ENCODE measurements around the gene KLHL29. TPM values are rescaled to one million over a fixed set of nuclear protein-coding genes. Genes with fewer than 3 reads are reported as not detected.

KLHL29 gene
- total RNA-seq, 1 donor, result 1.0 TPM

DNA sequence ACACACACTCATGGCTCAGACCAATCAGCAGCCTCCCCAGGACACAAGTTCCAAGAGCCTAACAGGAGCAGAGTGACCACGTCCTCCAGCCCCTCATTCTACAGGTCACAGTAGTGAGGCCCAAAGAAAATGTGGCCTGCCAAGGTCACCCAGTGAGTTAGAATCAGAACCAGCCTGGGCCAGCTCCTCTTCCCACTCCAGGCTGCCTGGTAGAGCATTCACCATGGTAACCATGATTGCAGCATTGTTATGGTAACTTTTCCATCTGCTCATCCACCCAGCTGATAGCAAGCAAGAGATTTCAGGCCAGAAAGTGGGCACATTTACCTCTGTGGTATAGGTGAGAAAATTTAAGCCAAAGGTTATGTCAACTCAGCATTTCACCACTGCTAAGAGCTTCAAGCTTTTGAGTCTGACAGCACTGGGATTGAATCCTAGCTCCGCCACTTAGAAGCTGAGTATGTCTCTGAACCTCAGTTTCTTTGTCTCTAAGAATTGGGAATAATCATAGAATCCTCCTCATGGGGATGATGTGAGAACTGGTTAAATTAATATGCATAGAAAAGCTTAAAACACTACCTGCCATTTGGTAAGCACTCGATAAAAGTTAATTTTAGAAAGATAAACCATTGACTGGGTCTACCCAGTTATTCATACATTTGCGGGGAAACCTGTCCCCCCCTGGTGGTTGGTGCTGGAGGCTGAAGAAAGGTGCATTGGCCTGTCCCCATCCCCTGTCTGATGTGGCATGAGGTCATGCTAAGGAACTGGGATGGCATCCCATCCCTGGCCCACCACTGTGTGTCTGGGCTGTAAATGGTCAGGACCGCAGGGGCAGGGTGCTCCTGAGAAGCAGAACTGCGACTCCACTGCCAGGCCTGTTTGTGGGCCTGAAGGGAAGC is 181.5 kb downstream of the KLHL29 start:
- Histone ChIP-seq H3K4me3 (ENCODE audit: low read length) (no peak overlapping the region), H3K27me3 (ENCODE audit: insufficient read depth, low read length) (no peaks in the 10 kb centered on the region), H3K4me1 (ENCODE audit: insufficient read depth, low read length) (no peaks in the 10 kb centered on the region)

DNA sequence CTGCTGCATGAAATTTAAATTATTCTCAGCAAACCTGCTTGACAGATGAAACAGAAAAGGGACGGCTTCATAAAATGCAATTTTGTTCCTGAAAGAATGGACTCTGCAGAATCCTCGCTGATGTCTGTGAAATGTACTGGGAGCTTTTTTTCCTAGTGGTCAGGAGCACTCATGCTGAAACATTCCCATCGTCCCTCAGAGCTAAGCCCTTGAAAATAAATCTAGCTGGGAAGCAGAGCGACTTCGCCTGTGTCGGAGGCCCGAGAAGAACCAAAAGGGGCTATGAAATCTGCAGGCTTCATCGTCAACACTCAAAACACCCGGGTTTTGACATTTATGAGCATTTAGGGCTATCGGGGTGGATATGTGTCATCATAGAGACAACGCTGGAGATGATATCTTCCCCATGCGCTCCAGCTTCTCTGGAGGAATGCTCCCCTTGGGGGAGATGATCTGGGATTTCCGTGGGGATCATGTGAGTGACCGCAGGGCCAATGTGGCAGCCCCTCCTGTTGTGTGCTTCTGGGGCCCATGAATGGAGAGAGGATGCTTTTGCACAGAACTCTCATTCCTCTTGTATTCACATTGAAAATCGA is 182.3 kb downstream of the KLHL29 start:
- H3K27me3 ChIP-seq (ENCODE audit: insufficient read depth, low read length), result no peaks in the 10 kb centered on the region
- no peaks in the 10 kb centered on the region for H3K9me3 ChIP-seq (ENCODE audit: low read depth, low read length)
- no peaks in the 10 kb centered on the region for H3K4me1 ChIP-seq (ENCODE audit: insufficient read depth, low read length)
- no peak overlapping the region for H3K4me3 ChIP-seq (ENCODE audit: low read length)

More for the DNA sequence above, 181.5 kb downstream of the KLHL29 start:
- no peaks in the 10 kb centered on the region for H3K9me3 ChIP-seq (ENCODE audit: low read depth, low read length)

DNA sequence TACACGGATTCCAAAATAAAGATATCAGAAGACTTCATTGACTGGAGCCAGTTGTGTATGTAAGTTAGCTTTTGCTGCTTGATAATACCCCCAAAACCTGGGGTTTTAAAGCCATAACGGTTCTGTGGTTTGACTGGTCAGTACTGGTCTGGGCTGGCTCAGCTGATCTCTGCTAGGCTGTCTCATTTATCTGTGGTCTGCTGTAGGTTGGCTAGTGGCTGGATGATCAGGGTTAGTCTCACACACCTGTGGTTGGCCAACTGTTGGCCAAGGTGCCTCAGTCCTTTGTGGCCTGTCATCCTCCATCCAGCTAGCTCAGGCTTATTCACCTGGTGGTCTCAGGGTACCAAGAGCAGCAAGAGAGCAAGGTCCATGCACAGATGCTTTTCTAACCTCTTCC is 183.2 kb downstream of the KLHL29 start:
- H3K9me3 ChIP-seq (ENCODE audit: low read depth, low read length), result no peaks in the 10 kb centered on the region
- no peaks in the 10 kb centered on the region for H3K4me1 ChIP-seq (ENCODE audit: insufficient read depth, low read length)
- H3K27me3 ChIP-seq (ENCODE audit: insufficient read depth, low read length), result no peaks in the 10 kb centered on the region
- H3K4me3 ChIP-seq (ENCODE audit: low read length), result no peak overlapping the region

DNA sequence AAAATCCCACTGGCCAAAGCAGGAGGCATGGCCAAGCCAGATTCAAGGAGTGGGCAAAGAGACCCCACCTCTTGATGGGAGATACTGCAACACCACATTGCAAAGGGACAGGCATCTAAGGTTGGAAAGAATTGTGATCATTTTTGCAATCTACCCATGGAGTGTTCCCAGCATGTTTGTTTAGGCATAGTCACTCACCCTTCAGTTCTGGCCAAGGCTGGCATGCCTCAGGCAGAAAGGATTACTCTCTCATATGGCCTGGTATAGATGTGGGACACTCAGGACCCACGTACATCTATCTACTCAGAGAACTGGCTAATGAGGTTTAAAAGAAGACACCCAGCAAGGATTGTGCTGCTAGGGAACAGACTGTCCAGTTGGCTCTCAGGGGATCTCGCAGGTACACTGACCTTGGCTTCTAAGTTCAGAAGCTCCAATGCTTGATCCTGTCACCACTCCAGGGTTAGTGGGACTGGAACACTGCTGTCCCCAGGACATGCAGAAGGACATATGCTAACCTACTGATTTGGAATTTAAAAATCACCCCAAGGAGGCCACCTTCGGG is 183.7 kb downstream of the KLHL29 start:
- Histone ChIP-seq H3K4me3 (ENCODE audit: low read length) (no peak overlapping the region), H3K27me3 (ENCODE audit: insufficient read depth, low read length) (no peaks in the 10 kb centered on the region), H3K9me3 (ENCODE audit: low read depth, low read length) (no peaks in the 10 kb centered on the region), H3K4me1 (ENCODE audit: insufficient read depth, low read length) (no peaks in the 10 kb centered on the region)

DNA sequence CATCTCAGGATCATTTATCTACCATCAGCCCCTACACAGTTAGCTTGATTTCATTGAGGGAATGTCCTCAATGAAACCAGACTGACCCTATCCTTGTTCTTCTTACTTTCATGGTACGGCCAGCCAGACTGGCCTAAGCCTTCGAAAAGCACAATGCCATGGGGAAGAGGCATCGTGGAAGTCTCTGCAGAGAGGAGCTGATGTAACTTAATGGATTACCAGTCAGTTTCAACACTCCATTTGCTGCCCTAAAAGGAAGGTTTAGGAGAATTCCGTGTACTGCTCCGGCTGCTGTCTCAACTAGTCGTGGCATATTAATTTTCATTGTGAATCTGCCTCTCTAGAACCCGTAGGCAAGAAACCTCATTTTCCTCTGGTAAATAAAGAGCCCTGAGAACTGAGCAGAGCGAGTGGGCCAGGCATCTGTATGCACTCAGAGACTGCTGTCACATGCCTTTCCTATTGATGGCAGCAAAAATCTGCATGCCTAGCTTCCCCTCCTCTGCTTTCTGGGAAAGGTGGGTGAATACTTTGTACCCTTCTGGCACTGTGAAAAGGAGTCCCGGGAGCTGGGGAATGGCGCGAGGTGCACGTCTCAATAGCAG is 184.9 kb downstream of the KLHL29 start:
- Histone ChIP-seq H3K4me3 (ENCODE audit: low read length) (no peak overlapping the region), H3K4me1 (ENCODE audit: insufficient read depth, low read length) (no peaks in the 10 kb centered on the region), H3K9me3 (ENCODE audit: low read depth, low read length) (no peaks in the 10 kb centered on the region), H3K27me3 (ENCODE audit: insufficient read depth, low read length) (no peaks in the 10 kb centered on the region)

DNA sequence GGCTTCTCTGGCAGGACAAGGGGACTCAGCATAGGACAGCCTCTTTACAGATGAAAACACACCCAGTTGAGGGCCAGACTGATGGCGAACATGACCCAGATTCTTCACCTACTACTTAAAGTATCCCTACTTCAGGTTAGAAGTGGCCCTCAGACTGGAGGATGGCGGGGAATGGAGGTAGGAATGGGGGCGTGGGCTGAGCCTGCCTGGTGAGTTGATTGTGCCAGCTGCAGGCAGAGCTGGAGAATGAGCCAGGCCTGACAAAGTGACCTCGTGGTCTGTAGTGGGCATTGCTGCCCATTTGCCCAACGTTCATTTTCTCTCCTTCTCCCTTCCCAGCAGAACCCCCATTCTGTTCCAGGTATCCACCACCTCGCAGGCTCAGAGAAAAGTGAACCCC is 186.1 kb downstream of the KLHL29 start:
- H3K4me1 ChIP-seq (ENCODE audit: insufficient read depth, low read length), result no peaks in the 10 kb centered on the region
- no peaks in the 10 kb centered on the region for H3K9me3 ChIP-seq (ENCODE audit: low read depth, low read length)
- no peaks in the 10 kb centered on the region for H3K27me3 ChIP-seq (ENCODE audit: insufficient read depth, low read length)
- no peak overlapping the region for H3K4me3 ChIP-seq (ENCODE audit: low read length)

DNA sequence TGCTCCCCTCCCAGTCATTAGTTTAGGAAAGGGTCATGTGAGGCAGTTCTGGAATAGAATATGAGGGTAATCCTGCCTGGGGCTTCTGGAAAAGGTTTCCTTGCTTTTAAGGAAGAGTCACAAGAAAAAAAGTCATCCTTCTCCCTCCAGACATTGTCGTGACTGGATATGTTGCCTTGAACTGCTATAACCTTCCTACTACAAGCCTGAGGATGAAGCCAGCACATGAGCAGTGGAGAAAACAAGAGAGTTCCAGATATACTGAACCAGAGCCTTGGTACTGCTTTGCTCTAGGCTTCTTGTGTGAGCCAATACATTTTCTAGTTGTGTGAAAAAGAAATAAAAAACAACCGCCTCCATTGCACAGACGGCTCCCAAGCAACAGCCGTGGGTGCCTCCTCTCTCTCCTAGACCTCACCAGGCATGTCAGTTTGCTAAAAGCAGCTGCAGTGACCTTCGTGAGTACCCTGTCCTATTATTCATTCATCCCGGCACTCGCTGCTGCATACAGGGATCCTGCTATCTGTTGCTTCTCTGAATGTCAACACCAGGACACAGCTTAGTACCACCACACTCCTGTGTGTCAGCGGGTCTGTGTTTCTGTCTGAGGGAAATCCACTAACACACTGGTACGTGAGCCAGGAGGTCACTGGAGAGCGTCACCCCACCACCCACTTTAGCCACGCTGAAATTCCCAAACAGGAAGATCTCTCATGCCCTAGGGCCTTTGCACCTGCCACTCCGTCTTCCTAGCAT is 186.7 kb downstream of the KLHL29 start:
- Histone ChIP-seq H3K4me3 (ENCODE audit: low read length) (no peak overlapping the region), H3K9me3 (ENCODE audit: low read depth, low read length) (no peaks in the 10 kb centered on the region), H3K4me1 (ENCODE audit: insufficient read depth, low read length) (no peaks in the 10 kb centered on the region), H3K27me3 (ENCODE audit: insufficient read depth, low read length) (no peaks in the 10 kb centered on the region)

DNA sequence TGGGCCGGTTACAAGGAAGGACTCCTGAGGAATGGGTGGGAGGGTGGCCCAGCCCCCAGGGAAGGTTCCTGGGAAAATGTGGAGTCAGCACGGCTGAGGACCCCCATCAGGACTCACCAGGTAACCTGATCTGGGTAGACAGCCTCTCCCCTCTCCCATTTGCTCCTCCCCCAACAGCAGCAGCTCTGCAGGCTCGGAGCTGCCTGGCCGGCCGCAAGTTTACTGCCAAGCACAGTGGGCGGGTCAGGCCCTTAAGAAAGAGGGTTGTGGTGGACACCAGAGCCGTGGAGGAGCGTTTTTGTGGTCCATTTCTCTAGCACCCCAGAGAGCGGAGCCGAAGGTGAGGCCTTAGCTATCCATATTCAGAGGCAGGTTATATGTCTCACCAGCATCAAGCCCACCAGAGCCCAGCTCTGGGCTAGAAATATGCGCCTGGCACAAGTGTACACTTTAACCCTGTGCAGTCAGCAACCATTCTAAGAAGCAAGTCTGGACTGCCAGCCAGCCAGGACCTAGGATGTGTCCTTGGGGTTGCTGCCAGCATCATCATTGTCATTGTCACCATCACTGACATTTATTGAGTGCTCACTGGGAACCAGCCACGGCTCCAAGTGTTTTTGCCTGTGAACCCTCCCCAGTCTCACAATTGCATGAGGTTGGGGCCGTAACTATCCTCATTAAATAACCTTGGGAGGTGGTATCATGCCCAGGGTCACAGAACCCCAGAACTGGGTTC is 190.1 kb downstream of the KLHL29 start:
- Histone ChIP-seq H3K4me3 (ENCODE audit: low read length) (no peak overlapping the region), H3K27me3 (ENCODE audit: insufficient read depth, low read length) (no peaks in the 10 kb centered on the region), H3K4me1 (ENCODE audit: insufficient read depth, low read length) (no peaks in the 10 kb centered on the region), H3K9me3 (ENCODE audit: low read depth, low read length) (no peaks in the 10 kb centered on the region)

DNA sequence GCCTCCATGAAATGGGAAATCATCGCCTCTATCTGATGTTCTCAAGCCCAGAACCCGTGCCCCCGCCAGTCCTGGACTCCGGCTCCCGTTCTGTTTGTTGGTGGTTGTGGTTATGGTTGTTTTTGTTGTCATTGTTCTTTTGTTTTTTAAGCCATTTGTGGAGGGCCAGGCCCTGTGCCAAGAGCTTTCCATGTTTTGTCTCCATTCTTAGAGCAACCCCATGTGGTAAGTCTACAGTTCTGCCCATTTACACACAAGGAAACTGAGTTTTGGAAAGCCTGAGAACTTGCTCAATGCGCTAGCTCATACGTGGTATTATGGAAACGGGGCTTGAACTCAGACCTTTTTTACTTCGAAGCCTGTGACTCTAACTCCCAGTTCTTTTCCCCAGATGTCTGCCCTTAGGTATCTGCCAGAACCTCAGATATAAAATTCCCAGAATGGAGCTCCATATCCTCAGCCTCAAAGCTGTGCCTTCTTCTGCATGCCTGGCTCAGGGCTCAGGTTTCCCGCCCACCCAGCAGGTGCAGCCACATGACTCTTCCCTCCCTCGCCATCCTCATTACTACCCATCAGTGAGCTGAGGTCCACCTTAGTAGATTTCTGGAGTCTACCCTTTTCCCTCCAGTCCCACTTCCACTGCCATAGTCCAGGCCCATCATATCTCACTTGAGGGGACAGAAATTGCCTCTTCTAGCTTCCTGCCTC is 194.1 kb downstream of the KLHL29 start:
- no peaks in the 10 kb centered on the region for H3K9me3 ChIP-seq (ENCODE audit: low read depth, low read length)
- H3K27me3 ChIP-seq (ENCODE audit: insufficient read depth, low read length), result no peaks in the 10 kb centered on the region
- H3K4me1 ChIP-seq (ENCODE audit: insufficient read depth, low read length), result no peaks in the 10 kb centered on the region
- no peak overlapping the region for H3K4me3 ChIP-seq (ENCODE audit: low read length)

DNA sequence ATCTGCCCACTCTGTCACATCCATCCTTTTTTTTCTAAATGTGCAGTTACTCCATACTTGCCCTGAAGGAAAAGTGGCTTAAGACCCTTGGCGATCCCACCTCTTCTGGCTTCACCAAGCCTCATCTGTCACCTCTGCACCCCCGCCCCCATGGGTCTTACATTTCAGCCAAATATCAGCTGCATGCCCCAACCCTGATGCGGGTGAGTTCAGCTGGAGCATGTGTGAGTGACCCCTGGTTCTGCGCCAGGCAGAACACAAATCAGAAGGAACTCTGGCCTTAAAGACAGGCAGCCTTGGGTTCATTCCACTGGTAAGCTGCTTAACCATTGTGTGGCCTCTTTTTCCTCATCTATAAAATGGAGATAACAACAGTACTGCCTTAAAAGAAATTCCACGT is 194.7 kb downstream of the KLHL29 start:
- Histone ChIP-seq H3K4me1 (ENCODE audit: insufficient read depth, low read length) (no peaks in the 10 kb centered on the region), H3K9me3 (ENCODE audit: low read depth, low read length) (no peaks in the 10 kb centered on the region), H3K27me3 (ENCODE audit: insufficient read depth, low read length) (no peaks in the 10 kb centered on the region), H3K4me3 (ENCODE audit: low read length) (no peak overlapping the region)

DNA sequence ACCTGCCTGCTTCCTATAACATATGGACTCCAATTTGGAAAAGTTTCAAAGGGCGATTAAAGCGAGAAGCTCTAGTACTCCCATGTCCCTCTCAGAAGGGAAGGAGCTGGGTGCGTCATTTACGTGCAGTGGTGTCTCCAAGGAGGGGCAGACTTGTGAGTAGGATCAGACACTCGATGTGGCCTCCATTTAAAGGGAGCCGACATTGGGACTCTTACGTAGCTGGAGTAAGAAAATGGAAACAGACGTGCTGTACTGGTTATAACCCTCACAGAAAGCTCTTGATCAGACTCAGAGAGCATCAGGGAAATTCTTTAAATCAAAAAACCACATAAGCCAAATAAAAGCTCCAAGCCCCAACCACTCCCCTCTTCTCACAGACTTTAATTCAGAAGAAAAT is 198.5 kb downstream of the KLHL29 start:
- Histone ChIP-seq H3K9me3 (ENCODE audit: low read depth, low read length) (no peaks in the 10 kb centered on the region), H3K4me3 (ENCODE audit: low read length) (no peak overlapping the region), H3K27me3 (ENCODE audit: insufficient read depth, low read length) (no peaks in the 10 kb centered on the region), H3K4me1 (ENCODE audit: insufficient read depth, low read length) (no peaks in the 10 kb centered on the region)

DNA sequence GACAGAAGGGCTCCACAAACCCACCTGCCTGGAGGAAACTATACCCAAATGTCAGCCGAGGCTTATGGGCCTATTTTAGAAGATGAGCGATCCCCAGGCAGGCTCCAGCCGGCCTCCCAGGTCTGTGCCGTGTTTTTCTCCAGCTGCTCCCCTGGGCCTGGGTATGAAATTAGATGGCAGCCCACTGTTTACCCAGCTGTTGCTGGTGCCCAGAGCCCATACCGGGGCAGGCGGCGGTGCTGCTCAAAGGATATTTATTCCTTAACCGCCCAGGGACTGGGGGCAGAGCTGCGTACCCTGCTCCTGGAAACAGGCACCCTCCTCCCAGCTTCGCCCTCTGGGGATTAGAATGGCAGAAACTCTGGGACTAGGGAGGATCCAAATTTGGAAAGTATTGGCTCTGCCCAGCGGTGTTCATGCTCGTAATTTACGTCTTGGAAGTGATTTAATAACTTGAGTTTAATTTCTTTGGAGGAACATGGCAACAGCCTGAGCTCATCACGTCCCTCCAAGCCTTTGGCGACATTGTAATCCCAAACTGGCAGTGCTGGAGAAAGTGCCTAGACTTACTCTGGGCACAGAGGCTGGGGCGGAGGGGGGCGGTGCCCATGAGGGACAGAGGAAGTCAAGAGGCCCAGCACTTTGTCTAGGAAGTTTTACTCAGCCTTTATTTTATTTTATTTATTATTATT is 199.2 kb downstream of the KLHL29 start:
- H3K4me1 ChIP-seq (ENCODE audit: insufficient read depth, low read length), result no peaks in the 10 kb centered on the region
- H3K9me3 ChIP-seq (ENCODE audit: low read depth, low read length), result no peaks in the 10 kb centered on the region
- H3K4me3 ChIP-seq (ENCODE audit: low read length), result no peak overlapping the region
- no peaks in the 10 kb centered on the region for H3K27me3 ChIP-seq (ENCODE audit: insufficient read depth, low read length)
